Stimulated activated CD8-positive, alpha-beta memory T cell treated with anti-CD3 and anti-CD28 coated beads, Interleukin-2, amount 100 ng/mL, for 48 hours (primary cell): ENCODE data around the gene RABL6.
A peak's percentile ranks its signal among the peaks of the same experiment; 100 is the strongest.
"Not testable (repeated sequence)": the region's sequence is repeated elsewhere in the genome, so short reads cannot be mapped to it uniquely, and the experiment has no call there.

ENCODE experiments used
- DNase-seq, 2 donors: peaks; one replicate each; pipeline ENCODE4 v3.0.0-alpha.2; 2020; ENCODE audit warnings: low read depth in 2 of 2

Gene RABL6

DNA sequence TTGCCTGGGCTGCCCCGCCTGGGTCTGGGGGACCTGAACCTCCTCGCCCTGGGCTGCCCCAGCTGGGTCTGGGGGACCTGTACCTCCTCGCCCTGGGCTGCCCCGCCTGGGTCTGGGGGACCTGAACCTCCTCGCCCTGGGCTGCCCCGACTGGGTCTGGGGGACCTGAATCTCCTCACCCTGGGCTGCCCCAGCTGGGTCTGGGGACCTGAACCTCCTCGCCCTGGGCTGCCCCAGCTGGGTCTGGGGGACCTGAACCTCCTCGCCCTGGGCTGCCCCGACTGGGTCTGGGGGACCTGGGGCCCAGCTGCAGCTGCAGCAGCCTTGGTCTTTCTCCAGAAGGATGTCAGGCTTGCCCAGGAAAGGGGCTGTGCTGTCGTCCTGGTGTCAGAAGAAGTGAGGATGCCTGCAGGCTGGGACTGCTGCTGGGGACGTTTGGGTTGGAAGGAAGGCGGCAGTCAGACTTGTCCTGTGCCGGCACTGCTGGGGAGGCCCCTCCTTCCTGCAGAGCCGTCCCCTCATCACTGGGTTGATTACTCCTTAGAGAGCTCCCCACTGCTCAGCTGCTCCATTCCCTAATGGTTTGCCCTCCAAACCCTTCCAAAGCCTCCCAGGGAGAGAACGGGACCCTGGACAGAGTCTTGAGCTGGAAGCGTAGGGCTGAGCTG lies 25.8 kb downstream of the RABL6 start:
- not testable (repeated sequence) for DNase-seq

DNA sequence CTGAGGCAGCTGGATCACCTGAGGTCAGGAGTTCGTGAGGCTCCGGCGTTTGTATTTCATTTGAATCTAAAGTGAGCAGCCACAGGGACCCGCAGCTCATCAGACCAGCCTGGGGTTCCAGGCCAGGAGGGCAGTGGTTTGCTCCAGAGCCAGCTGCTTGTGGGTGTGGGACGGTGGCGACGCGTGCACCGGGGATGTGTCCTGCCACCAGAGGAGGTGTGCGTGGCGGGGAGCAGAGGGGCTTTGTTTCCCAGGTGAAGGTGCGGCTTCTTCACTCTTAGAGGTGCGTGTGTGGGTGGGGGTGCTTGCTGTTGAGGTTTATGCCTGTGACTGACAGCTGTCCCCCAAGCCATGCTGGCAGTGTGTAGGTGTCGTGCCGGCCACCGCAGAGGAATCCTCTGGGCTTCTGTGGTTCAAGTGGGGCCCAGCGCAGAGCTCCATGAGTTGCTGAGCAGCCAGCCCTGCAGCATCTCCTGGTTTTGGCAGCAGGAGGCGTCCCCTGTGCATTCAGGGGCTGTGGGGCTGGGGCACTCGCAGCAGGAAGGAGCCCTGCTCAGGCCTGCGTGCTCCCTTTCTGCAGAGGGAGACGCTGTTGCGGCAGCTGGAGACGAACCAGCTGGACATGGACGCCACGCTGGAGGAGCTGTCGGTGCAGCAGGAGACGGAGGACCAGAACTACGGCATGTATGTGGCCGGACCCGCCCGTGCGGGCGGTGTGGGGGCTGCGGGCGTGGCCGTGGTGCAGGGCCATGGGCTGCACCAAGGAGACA lies 27.6 kb downstream of the RABL6 start:
- DNase-seq = no peak

DNA sequence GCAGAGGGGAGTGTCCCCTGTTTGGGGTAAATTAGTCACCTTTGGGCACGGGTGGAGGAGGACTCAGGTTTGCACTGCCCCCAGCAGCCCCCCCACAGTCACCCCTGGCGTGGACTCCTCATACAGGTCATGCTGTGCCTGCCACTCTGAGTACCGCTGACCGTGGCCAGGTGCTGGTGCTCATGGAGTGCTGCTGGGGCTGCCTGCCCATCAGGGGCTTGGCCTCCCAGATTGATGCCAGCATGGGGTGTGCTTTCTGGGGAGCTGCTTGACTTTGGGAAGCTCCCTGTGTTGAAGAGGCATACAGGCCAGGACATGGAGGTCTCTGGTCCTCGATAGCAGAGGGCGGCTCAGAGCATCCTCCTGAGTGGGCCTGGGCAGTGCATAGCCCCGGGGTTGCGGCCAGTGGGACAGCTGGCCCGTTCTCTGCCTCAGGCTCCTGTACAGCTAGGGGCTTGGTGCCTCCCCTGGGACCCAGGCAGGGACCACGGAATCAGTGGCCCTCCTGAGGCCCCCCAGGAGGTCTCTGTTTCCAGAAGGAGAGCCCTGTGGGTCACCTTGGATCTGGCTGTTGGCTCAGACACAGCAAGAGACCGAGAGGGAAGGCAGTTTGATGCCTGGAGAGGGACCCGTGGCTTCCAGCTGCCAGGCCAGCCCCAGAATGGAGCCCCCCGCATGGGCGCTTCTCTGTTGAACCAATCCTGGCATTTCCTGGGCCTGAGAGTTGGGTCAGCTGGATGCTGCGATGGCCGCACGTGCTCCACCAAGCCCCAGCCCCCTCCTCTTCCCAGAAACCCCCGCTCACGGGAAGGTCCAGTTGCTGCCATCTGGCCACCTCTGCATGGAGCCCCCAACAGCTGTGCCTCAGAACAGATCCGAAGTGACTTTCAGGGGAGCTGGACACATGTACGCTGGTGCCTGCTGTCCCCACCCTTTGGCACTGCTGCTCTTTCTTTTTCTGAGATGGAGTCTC lies 28.5 kb downstream of the RABL6 start:
- no peak for DNase-seq

DNA sequence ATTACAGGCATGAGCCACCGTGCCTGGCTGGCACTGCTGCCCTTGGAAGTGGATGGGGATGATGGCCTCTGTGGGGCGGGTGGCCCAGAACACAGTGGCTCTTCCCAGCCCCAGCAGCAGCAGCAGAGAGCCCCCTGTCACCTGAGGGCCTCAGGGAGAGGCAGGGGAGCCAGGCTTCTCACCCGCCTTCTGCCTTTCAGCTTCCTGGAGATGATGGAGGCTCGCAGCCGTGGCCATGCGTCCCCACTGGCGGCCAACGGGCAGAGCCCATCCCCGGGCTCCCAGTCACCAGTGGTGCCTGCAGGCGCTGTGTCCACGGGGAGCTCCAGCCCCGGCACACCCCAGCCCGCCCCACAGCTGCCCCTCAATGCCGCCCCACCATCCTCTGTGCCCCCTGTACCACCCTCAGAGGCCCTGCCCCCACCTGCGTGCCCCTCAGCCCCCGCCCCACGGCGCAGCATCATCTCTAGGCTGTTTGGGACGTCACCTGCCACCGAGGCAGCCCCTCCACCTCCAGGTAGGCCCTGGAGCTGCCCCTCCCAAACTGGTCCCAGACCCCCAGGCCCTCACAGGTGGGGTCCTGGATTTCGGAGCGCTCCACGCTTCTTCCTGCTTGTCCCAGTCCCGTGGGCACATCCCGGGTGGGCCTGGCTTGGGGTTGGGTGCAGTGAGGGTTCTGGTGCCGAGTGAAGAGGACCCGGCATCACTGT lies 29.6 kb downstream of the RABL6 start:
- no peak for DNase-seq

DNA sequence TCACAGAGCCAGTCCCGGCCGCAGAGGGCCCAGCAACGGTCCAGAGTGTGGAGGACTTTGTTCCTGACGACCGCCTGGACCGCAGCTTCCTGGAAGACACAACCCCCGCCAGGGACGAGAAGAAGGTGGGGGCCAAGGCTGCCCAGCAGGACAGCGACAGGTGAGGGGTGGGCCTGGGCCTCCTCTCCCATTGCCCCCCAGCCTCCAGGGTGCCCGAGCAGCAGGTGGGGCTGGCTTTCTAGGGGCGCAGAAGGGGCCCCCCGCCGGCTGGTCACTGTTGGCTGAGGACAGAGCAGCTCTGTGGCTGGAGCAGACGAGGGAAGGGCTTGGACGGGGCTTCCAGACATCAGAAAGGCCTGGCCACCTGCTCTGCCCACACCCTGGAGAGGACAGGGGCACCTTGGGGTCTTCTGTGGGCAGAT lies 30.1 kb downstream of the RABL6 start:
- not testable (repeated sequence) for DNase-seq

DNA sequence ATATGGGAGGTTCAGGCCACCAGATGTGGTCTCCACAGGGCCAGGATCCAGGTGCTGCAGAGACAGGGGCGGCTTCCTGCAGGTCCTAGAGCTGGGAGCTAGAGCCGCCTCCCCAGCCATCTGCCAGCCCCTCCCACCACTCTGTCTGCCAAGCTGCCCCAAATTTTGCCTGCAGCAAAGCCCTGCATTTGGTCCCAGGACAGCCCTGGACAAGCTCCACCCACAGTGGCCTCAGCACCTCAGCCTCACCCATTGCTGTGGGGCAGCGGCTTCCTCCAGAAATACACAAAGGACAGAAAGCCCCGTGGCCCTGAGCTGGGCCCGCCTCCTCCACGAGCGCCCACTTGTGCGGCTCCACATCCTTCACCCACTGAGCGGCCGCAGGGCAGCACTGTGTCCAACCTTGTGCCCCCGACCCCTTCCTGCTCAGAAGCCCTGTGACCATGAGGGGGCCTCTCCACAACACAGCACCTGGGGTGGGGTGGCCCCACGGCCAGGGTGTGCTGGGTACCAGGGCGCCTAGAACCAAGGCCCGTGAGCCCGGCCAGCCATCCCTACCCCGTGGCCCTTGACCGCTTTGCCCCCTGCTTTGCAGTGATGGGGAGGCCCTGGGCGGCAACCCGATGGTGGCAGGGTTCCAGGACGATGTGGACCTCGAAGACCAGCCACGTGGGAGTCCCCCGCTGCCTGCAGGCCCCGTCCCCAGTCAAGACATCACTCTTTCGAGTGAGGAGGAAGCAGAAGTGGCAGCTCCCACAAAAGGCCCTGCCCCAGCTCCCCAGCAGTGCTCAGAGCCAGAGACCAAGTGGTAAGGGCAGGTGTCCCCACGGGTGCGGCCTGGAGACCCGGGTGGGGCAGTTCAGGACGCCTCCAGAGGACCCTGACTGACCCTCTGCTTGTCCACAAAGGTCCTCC lies 30.8 kb downstream of the RABL6 start:
- DNase-seq = no peak

DNA sequence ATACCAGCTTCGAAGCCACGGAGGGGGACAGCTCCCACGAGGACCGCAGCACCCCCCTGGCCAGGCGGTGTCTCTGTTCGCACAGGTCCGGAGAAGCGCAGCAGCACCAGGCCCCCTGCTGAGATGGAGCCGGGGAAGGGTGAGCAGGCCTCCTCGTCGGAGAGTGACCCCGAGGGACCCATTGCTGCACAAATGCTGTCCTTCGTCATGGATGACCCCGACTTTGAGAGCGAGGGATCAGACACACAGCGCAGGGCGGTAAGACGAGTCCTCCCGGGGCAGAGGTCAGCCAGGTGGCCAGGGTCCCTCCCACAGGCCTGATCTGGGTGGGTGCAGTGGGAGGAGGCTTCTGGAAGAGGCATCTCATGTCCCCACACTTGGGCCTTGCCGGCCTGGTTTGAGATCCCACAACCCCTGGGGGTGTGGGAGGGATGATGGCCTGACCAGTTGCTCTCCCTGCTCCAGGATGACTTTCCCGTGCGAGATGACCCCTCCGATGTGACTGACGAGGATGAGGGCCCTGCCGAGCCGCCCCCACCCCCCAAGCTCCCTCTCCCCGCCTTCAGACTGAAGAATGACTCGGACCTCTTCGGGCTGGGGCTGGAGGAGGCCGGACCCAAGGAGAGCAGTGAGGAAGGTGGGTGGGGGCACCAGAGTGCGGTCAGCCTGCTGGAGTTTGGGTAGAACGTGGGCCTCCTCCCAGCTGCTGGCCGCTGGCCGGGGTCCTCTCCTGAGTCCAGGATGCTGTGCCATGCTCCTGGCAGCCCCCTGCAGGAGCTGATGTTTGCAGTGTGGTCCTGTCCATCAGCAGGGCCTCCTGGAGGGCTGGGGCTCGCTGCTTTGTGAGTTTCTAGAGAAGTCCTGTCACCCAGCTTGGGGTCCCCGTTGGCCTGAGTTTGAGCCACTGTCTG lies 31.7 kb downstream of the RABL6 start:
- DNase-seq = no peak

DNA sequence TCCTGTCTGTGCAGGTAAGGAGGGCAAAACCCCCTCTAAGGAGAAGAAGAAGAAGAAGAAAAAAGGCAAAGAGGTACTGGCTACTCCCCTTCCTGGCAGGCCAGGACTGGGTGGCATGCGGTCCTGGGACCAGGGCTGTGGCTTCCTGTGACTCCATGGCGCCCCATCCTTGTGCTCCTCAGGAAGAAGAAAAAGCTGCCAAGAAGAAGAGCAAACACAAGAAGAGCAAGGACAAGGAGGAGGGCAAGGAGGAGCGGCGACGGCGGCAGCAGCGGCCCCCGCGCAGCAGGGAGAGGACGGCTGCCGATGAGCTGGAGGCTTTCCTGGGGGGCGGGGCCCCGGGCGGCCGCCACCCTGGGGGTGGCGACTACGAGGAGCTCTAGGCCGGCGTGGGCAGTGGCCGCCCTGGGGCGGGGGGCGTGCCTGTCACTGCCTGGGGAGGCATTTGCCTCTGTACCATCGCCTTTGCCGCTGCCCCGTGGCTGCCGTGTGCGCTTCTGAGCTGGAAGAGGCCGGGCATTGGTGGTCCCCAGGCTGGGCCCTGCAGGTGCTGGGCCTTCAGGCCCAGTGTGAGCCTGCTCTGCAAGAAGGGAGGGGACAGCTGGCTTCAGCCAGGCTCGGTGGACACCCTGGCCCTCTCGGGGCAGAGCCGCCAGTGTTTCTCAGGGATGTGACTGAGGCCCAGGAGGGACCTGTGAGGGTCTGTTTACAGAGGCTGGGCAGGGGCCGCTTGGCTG lies 32.6 kb downstream of the RABL6 start:
- no peak for DNase-seq

DNA sequence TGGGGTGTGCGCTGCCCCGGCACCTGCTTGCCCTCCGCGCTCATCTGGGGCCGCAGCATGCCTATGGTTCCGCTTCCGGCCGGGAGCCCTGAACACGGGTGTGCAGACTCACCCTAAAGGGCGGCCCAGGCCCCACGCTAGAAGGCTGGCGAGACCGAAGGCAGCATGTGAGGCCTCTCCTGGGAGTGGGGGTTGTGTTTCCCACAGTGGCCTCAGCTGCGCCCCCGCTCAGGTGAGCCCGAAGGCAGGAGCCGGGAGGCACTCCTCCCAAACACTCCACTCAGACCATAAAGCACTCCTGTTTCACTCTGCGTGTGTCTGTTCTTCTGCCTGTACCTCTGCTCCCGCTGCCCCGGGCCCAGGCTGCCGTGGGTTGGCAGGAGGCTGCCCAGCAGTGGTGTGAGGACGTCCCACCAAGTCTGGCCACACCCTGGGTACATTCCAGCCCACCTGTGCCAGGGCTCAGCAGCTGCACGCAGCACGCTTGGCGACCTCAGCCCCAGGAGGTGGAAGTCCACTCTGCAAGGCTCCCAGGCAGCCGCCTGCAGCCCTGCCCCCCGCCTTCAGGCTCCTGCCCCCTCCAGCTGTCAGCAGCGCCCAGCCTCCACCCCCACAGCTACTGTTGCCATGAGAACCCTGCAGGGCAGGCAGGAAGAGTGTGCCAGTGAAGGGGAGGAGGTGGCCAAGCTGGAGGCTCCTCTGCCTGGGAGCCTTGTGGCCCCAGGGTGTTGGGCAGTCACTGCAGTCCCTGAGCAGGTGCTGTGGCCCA lies 33.3 kb downstream of the RABL6 start:
- no peak for DNase-seq

DNA sequence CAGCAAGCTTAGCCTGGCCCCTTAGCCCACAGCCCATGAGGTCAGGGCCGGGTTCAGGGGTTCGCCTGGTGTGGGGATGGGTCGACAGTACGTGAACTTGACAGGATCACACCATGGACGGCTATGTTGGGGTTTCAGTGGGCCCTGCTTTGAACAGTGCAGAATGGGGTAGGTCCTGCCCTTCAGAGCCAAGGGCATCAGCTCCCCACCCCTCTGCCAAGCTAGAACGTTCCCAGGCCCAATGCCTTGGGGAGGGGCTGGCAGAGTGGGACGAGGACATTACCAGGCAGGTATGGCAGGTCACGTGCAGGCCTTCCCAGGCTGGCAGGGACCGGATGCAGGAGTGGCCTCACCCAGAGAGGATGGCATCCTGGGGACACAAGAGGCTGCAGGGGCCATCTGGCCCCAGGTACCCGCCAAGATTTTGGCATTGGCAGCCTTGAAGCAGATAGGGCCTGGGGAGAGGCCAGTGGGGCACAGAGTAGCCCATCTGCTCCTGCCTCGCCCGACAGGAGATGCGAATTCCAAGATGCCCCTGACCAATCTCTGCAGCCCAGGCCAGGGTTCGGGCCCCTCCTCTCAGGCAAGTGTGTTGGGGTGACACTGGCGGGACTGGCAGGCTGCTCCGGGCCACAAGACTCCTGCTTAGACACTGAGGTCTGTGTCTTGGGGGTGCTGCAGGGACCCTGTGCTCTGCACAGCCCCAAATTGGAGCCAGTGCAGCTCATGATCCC lies 34.1 kb downstream of the RABL6 start:
- not testable (repeated sequence) for DNase-seq

DNA sequence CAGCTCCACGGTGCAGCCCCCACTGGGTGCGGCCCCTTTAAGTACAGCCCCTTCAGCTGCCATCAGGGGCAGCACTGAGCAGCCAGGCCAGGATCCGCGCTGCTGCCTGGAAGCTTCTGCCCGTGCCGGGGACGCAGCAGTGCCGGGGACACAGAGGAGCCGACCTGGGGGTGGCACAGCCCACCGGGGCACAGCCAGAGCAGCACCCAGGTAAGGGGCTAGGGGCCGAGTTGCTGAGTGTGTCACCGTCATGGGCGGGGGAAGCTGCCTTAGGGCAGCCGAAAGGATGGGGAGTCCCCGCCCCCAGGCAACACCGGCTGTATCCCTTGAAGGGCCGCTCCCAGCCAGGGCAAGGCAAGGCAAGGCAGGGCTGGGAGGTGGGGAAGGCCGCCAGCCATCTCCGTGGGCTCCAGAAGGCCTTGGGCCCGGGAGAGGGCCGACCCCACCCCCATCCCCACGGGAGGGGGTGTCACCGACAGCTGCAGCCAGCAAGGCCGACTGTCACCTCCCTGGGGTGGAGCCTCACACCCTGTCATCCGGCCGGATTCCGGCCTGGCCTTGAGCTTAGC lies 34.7 kb downstream of the RABL6 start, which contains the start of gene AJM1:
AJM1 (plus strand) TSS at position 99 of the 569 bp plus-strand sequence. CDS start 1,937 bp downstream, outside the sequence.
- DNase-seq = peak; percentile 69 to 76

DNA sequence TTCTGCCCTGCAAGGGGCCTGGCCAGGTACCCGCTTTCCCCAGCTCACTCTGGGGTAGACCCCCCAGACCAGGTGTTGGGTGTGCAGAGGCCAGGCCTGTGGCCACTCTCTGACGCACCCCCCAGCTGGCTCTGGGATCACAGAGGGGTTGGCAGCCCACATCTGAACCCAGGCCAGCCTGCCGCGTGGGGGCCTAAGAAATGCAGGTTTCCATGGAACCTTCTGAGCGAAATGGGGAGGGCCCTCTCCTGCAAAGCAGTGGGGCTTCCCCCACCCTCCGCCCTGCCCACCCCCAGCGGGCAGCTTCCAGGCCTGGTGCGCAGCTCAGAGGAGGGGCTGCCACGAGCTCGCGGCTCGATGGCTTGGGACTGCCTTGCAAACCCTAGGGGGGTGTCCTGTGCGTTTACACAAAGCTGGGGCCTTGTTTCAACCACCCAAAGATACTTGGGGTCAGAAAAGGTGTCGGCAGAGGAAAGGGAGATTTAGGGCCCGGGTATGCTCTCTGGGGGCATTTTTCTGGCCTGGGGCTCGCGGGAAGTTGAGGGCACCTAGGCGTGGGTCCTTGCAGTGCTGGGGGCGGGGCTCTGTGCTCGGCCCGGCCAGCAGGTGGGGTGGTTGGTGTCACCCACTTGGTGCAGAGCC lies 35.5 kb downstream of the RABL6 start:
- DNase-seq = not testable (repeated sequence)

DNA sequence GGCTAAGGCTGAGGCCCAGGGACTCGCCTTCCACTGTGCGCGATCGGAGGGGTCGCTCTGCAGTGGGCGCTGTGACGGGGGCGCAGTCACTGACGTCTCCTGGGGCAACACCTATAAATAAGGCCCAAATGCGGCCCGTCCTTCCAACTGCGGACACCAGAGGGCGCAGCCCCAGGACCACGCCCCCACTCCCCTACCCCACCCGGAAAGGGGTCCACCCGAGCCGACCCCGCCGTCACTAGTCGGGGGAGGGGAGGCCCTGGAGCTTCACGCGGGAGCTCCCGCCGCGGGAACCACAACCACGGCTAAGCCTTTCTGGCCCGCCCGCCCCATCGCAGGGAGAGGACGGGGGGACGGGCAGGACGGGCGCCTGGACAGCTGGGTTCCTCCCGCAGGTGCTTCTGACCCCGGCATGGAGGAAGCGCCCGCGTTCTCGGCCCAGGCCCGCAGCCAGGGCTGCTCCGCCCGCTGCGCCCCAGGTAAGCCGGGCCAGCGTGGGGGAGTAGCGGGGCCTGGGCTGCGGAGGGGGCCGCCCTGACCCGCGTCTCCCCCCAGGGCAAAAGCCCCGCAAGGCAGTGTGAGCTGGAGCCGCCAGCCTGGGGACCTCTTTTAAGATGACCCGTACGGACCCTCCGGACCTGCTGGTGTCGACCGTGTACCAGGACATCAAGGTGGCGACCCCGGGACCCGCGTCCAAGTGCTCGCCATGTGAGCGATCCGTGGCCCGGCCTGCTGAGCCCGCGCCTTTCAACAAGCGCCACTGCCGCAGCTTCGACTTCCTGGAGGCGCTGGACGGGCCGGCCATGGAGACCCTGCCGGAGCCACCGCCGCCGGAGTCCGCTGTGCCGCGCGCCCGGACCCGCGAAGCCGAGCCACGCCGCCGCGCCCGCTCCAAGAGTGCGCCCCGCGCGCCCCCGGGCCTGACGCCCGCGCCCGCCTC lies 36.3 kb downstream of the RABL6 start:
- peak in 1 of 2 donors; percentile 63 for DNase-seq

DNA sequence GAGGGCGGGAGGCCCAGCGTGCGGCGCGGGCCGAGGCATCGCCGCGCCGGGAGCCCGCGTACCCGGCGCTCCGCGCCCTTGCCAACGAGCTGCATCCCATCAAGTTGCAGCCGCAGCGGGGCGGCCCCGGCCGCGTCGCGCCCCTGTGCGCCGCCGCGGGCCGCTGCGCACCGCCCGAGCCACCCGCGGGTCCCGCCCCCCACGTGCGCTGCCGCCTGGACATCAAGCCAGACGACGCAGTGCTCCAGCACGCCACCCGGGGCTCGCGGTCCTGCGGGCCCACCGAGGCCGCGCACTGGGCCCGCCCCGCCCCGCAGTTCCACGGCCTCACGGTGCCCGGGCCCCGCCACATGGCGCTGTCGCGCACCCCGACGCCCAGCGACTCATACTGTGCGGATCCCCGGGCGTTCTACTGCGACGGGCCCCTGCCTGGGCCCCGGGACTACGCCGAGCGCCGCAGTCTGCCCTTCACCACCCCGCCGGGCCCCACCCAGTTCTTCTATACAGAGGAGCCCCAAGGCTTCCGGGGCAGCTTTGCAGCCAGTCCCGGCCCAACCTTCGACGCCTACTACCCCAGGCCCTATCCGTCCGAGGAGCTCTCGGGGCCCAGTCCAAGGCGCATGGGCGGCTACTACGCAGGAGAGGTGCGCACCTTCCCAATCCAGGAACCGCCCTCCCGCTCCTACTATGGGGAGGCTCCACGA lies 37.2 kb downstream of the RABL6 start:
- DNase-seq = no peak
